ENCODE data around the gene AKAP7.

GRCh38 chr6:131231103-131231502 lies 95.8 kb downstream of the AKAP7 start:
- no peak for TF ChIP-seq CTCF (IDR thresholded peaks at IDR 0.05; ENCODE audit: poor library complexity)
- no peak for TF ChIP-seq EZH2 (IDR thresholded peaks at IDR 0.05; ENCODE audit: borderline replicate concordance)
- TF ChIP-seq EZH2phosphoT487 (IDR thresholded peaks at IDR 0.05; ENCODE audit: low read depth, severe bottlenecking, unreplicated experiment), result no peak
